ENCODE data around the gene QPCT. TPM values are rescaled to one million over a fixed set of nuclear protein-coding genes. Genes with fewer than 3 reads are reported as not detected.

QPCT gene
- total RNA-seq, 1 experiment from 2014 or later, result not detected

DNA sequence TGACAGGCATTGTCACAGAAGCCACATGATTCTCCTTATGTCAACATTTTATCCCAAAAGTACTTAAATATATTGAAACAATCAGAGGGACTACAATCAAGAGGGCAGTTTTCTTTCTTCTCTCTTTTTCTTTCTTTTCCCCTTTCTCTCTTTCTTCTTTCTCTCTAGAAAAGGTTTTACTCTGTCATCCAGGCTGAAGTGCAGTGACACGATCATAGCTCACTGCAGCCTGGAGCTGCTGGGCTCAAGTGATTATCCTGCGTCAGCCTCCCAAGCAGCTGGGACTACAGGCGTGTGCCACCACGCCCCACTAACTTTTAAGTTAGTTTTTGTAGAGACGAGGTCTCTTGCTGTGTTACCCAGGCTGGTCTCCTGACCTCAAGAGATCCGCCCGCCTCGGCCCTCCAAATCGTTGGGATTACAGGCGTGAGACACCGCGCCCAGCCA is 18.8 kb upstream of the QPCT start:
- H4K20me1 ChIP-seq (ENCODE audit: control insufficient read depth, insufficient read depth, insufficient read length), result no peaks in the 10 kb centered on the region
- H2BK5ac ChIP-seq (ENCODE audit: insufficient read length, low read length), result no peak overlapping the region
- no peak overlapping the region for H2BK12ac ChIP-seq (ENCODE audit: insufficient read length, low read depth, low read length)
- Mint-ChIP-seq H3K27ac (no peak overlapping the region), H3K4me3 (peak overlapping the region; percentile 85 to 89), H3K27me3 (ENCODE audit: low read depth) (peaks cover 21% of the 10 kb centered on the region), H3K4me1 (peaks cover 14 to 21% of the 10 kb centered on the region in 2 experiments), H3K36me3 (ENCODE audit: insufficient read depth in 1 of 3, low read depth in 3 of 3) (peaks cover 7 to 10% (median 8%) of the 10 kb centered on the region in 3 experiments; a peak in 3 of 7 replicates), H3K9me3 (no peaks in the 10 kb centered on the region)
- no peak overlapping the region for H2AK5ac ChIP-seq (ENCODE audit: insufficient read length, low read length)
- H3K4me1 ChIP-seq (ENCODE audit: insufficient read depth, low read length), result no peaks in the 10 kb centered on the region
- no peak overlapping the region for H2BK15ac ChIP-seq (ENCODE audit: low read depth, low read length)
- no peaks in the 10 kb centered on the region for H3K9me3 ChIP-seq (ENCODE audit: control insufficient read depth, low read depth, low read length)
- peaks cover 6% of the 10 kb centered on the region for H3K23me2 ChIP-seq (ENCODE audit: insufficient read length, low read depth, low read length, poor library complexity, severe bottlenecking)
- no peak overlapping the region for H3K56ac ChIP-seq (ENCODE audit: insufficient read length, low read depth, low read length)
- H3K4ac ChIP-seq (ENCODE audit: low read depth, low read length), result no peak overlapping the region
- no peak overlapping the region for H3K9ac ChIP-seq (ENCODE audit: extremely low read depth, insufficient read length, low read length)
- no peak overlapping the region for H4K5ac ChIP-seq (ENCODE audit: insufficient read length, low read depth, low read length)
- no peak overlapping the region for H2AFZ ChIP-seq (ENCODE audit: low read length)
- no peaks in the 10 kb centered on the region for H3K27me3 ChIP-seq (ENCODE audit: insufficient read depth, low read length)
- H4K8ac ChIP-seq (replicated peaks; ENCODE audit: insufficient read length, low read depth, low read length), result no peak overlapping the region
- no CpG with 5 or more reads among the region's 12 CpGs for WGBS (ENCODE audit: extremely low coverage, insufficient read length, low lambda C conversion rate)
- H2BK20ac ChIP-seq (ENCODE audit: low read depth, low read length, poor library complexity, severe bottlenecking), result no peak overlapping the region
- H3K4me2 ChIP-seq (ENCODE audit: insufficient read depth, insufficient read length, low read length), result peak overlapping the region; percentile 87
- no peak for TF ChIP-seq CTCF (conservative IDR thresholded peaks at IDR 0.05)
- H4K91ac ChIP-seq (ENCODE audit: insufficient read length, low read depth, low read length), result no peak overlapping the region
- H3K18ac ChIP-seq (ENCODE audit: insufficient read length, low read depth, low read length), result no peak overlapping the region
- H3K23ac ChIP-seq (ENCODE audit: insufficient read length, low read depth, low read length), result no peak overlapping the region
- no peak overlapping the region for H2BK120ac ChIP-seq (ENCODE audit: low read depth, low read length, poor library complexity, severe bottlenecking)
- H3K79me2 ChIP-seq (ENCODE audit: insufficient read depth, low read length), result peaks cover 4% of the 10 kb centered on the region; the same call in 1 of the 2 replicates
- no peak overlapping the region for H3T11ph ChIP-seq (ENCODE audit: low read length)
- no peak for DNase-seq
- H3K79me1 ChIP-seq (ENCODE audit: insufficient read depth, low read depth, low read length, poor library complexity, severe bottlenecking), result peaks cover 2% of the 10 kb centered on the region
- no peak overlapping the region for H3K27ac ChIP-seq (ENCODE audit: insufficient read length, low read depth, low read length)
- H3K14ac ChIP-seq (ENCODE audit: insufficient read depth, low read length), result no peak overlapping the region

All from H9 (cell line).